Ectodermal cell (in vitro differentiated cells): ENCODE results near the gene STARD7.

Experiments used
- H3K27ac ChIP-seq: 2 replicates; pipeline ENCODE4 v1.7.0; 2013; ENCODE audit warnings: mild to moderate bottlenecking, low read depth, low read length; ENCODE audit not compliant: insufficient read depth, poor library complexity, severe bottlenecking
- H3K27me3 ChIP-seq: 2 replicates; pipeline ENCODE4 v1.7.0; 2013; ENCODE audit warnings: mild to moderate bottlenecking, low read length; ENCODE audit not compliant: insufficient read depth, control insufficient read depth, poor library complexity, severe bottlenecking
- H3K36me3 ChIP-seq: one replicate; pipeline ENCODE4 v1.7.0; 2013; ENCODE audit warnings: low read length; ENCODE audit not compliant: control insufficient read depth, insufficient read depth
- H3K4me1 ChIP-seq: one replicate; pipeline ENCODE4 v1.7.0; 2013; ENCODE audit warnings: low read length; ENCODE audit not compliant: control insufficient read depth, insufficient read depth
- H3K4me3 ChIP-seq: 2 replicates; pipeline ENCODE4 v1.7.0; 2013; ENCODE audit warnings: low read depth, low read length, control low read depth; ENCODE audit not compliant: insufficient read depth
- H3K9me3 ChIP-seq: 2 replicates; pipeline ENCODE4 v1.7.0; 2013; ENCODE audit warnings: mild to moderate bottlenecking, low read length, moderate library complexity; ENCODE audit not compliant: control insufficient read depth
- WGBS, 2 experiments: methylation state at CpG; one replicate each; pipeline ENCODE4 v1.1.7; 2013; ENCODE audit warnings: missing lambda C conversion rate in 2 of 2; 5-methylcytosine and 5-hydroxymethylcytosine counted together

The STARD7 gene

DNA sequence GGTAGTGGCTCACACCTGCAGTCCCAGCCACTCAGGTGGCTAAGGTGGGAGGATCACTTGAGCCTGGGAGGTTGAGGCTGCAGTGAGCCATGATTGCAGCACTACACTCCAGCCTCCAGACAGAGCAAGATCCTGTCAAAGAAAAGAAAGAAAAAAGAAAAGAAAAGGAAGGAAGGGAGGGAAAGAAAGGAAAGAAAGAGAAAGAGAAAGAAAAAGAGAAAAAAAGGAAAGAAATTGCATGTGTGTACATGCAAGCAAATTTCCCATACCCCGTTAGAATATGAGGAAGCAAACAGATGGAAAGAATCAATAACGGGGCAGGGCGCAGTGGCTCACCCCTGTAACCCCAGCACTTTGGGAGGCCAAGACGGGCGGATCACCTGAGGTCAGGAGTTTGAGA lies 39.3 kb upstream of the STARD7 start:
- Histone ChIP-seq H3K27ac (no peak overlapping the region), H3K36me3 (no peaks in the 10 kb centered on the region), H3K9me3 (no peaks in the 10 kb centered on the region), H3K27me3 (no peaks in the 10 kb centered on the region), H3K4me3 (no peak overlapping the region), H3K4me1 (no peaks in the 10 kb centered on the region)
- 91 to 96% methylated on average over 5 of the region's 5 CpGs for WGBS, 2 experiments

GRCh38 chr2:96247009-96247408 lies 38.4 kb upstream of the STARD7 start:
- no peaks in the 10 kb centered on the region for H3K36me3 ChIP-seq
- no peaks in the 10 kb centered on the region for H3K27me3 ChIP-seq
- no peak overlapping the region for H3K27ac ChIP-seq
- H3K9me3 ChIP-seq = no peaks in the 10 kb centered on the region
- no peak overlapping the region for H3K4me3 ChIP-seq
- 84 to 87% methylated on average over 3 of the region's 3 CpGs for WGBS, 2 experiments
- no peaks in the 10 kb centered on the region for H3K4me1 ChIP-seq

- 93 to 94% methylated on average over 8 of the region's 8 CpGs for WGBS, 2 experiments
These were observed 37.2 kb upstream of the STARD7 start for GRCh38 chr2:96245609-96246390.

GRCh38 chr2:96243843-96244242 lies 35.2 kb upstream of the STARD7 start:
- Histone ChIP-seq H3K36me3 (peaks cover 3% of the 10 kb centered on the region), H3K9me3 (no peaks in the 10 kb centered on the region), H3K4me3 (no peak overlapping the region), H3K27me3 (no peaks in the 10 kb centered on the region), H3K4me1 (no peaks in the 10 kb centered on the region), H3K27ac (no peak overlapping the region)
- 87 to 91% methylated on average over 5 of the region's 5 CpGs for WGBS, 2 experiments

More at GRCh38 chr2:96245609-96246390, 37.2 kb upstream of the STARD7 start:
- H3K27ac ChIP-seq = no peak overlapping the region
- H3K4me1 ChIP-seq = no peaks in the 10 kb centered on the region
- no peaks in the 10 kb centered on the region for H3K9me3 ChIP-seq
- H3K4me3 ChIP-seq = no peak overlapping the region
- no peaks in the 10 kb centered on the region for H3K27me3 ChIP-seq
- H3K36me3 ChIP-seq = no peaks in the 10 kb centered on the region

GRCh38 chr2:96241900-96242611 lies 33.4 kb upstream of the STARD7 start:
- H3K36me3 ChIP-seq = peaks cover 3% of the 10 kb centered on the region
- H3K27ac ChIP-seq = no peak overlapping the region
- WGBS, 2 experiments = 92% methylated on average over 5 of the region's 5 CpGs
- no peaks in the 10 kb centered on the region for H3K4me1 ChIP-seq
- no peak overlapping the region for H3K4me3 ChIP-seq
- no peaks in the 10 kb centered on the region for H3K27me3 ChIP-seq
- no peaks in the 10 kb centered on the region for H3K9me3 ChIP-seq

GRCh38 chr2:96241227-96241626 lies 32.6 kb upstream of the STARD7 start:
- 58 to 66% methylated on average over 2 of the region's 2 CpGs for WGBS, 2 experiments
- H3K9me3 ChIP-seq = no peaks in the 10 kb centered on the region

GRCh38 chr2:96240341-96241038 lies 31.9 kb upstream of the STARD7 start:
- H3K27me3 ChIP-seq = no peaks in the 10 kb centered on the region
- no peaks in the 10 kb centered on the region for H3K9me3 ChIP-seq
- H3K4me3 ChIP-seq = no peak overlapping the region
- H3K27ac ChIP-seq = no peak overlapping the region
- peaks cover 3% of the 10 kb centered on the region for H3K36me3 ChIP-seq
- WGBS, 2 experiments = 94 to 97% methylated on average over 9 of the region's 9 CpGs
- no peaks in the 10 kb centered on the region for H3K4me1 ChIP-seq

More at GRCh38 chr2:96241227-96241626, 32.6 kb upstream of the STARD7 start:
- H3K27ac ChIP-seq = no peak overlapping the region
- no peak overlapping the region for H3K4me3 ChIP-seq
- H3K36me3 ChIP-seq = peaks cover 3% of the 10 kb centered on the region
- H3K4me1 ChIP-seq = no peaks in the 10 kb centered on the region
- no peaks in the 10 kb centered on the region for H3K27me3 ChIP-seq

DNA sequence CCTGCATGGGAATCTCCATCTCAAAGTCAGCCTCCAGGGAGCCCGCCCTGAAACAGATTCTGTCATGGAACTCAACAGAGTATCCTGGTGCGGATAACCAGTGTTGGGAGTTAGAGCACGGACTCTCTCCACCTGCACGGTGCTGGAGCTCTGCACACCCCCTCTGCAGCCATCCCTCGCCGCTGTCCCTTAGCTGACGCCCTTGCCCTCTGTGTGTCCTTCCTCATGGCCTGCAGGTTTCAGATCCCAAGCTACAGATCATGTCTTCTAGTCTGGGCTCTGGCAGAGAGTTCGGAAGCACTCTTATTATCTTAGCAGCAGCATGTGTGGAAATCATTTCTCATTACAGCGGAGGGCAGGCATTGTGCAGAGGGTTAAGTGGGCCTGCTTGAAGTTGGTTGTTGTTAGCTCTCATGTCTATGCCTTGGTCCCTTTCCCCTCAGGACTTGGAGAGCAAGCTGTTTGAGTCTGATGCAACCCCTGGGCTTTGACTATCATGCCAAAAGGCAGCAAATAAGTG lies 31.2 kb upstream of the STARD7 start:
- Histone ChIP-seq H3K27ac (no peak overlapping the region), H3K9me3 (no peaks in the 10 kb centered on the region), H3K36me3 (peaks cover 3% of the 10 kb centered on the region), H3K4me1 (no peaks in the 10 kb centered on the region), H3K4me3 (no peak overlapping the region), H3K27me3 (no peaks in the 10 kb centered on the region)
- WGBS, 2 experiments = 92 to 93% methylated on average over 9 of the region's 9 CpGs

DNA sequence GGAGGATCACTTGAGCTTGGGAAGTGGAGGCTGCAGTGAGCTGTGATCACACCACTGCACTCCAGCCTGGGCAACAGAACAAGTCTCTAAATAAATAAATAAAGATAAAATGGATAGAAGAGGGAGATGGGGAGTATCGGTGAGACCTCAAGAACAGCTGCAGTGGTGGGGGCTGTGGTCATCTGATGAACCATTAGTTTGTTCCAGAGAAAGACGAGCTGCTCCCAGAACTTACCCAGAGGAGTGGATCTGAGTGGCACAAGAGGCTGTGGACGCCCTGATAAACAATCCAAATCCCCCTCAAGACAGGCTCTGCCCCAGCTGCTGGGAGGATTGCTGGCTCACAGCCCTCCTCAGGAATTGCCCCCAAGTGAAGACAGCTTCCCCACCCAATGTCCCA lies 30.5 kb upstream of the STARD7 start:
- no peak overlapping the region for H3K27ac ChIP-seq
- H3K36me3 ChIP-seq = peaks cover 3% of the 10 kb centered on the region
- no peaks in the 10 kb centered on the region for H3K9me3 ChIP-seq
- 83 to 87% methylated on average over 3 of the region's 3 CpGs for WGBS, 2 experiments
- no peak overlapping the region for H3K4me3 ChIP-seq
- no peaks in the 10 kb centered on the region for H3K4me1 ChIP-seq
- no peaks in the 10 kb centered on the region for H3K27me3 ChIP-seq

GRCh38 chr2:96238266-96238665 lies 29.6 kb upstream of the STARD7 start:
- H3K27ac ChIP-seq = no peak overlapping the region
- 93 to 97% methylated on average over 3 of the region's 3 CpGs for WGBS, 2 experiments
- H3K9me3 ChIP-seq = no peaks in the 10 kb centered on the region
- H3K36me3 ChIP-seq = peaks cover 3% of the 10 kb centered on the region
- no peaks in the 10 kb centered on the region for H3K27me3 ChIP-seq
- no peak overlapping the region for H3K4me3 ChIP-seq
- no peaks in the 10 kb centered on the region for H3K4me1 ChIP-seq
